HepG2 (cell line): ENCODE data around the gene OVCH1. TPM values are rescaled to one million over a fixed set of nuclear protein-coding genes. Genes with fewer than 3 reads are reported as not detected.
"Not testable (repeated sequence)": the region's sequence is repeated elsewhere in the genome, so short reads cannot be mapped to it uniquely, and the experiment has no call there.

Experiments used
- ATAC-seq: fragments of 200-7000 bp; cut with Tn5 transposase; 3 replicates; pipeline ENCODE4 v1.9.1; 2020; ENCODE audit warnings: mild to moderate bottlenecking, moderate library complexity
- BruUV-seq: library from RNA; stranded (reverse); fragments of 400-500 nt; replicated peaks from 2 replicates; lab custom pipeline; 2021; lab: Mats Ljungman, UMichigan
- CTCF ChIA-PET: fragments of 300-600 bp; formaldehyde crosslinking; extraction: SDS; loops from one replicate; lab custom pipeline; 2021; ENCODE audit warnings: low total read pairs, inconsistent platforms, low intra/inter-chr PET ratio; lab: Yijun Ruan, JAX
- POLR2A ChIA-PET: fragments of 350-600 bp; sonication (Branson Sonifier 250); formaldehyde crosslinking; loops from one replicate; lab custom pipeline; 2020; ENCODE audit warnings: antibody characterized with exemption, inconsistent platforms; lab: Yijun Ruan, JAX
- DNase-seq: peaks from one replicate; pipeline ENCODE4 v3.0.0-alpha.2; 2015; ENCODE audit warnings: low spot score
- FAIRE-seq: peaks from 3 replicates; lab custom pipeline; 2011; peaks lifted over from hg19 to GRCh38; lab: Jason Lieb, UNC
- H2AFZ ChIP-seq: one replicate; pipeline ENCODE4 v1.6.1; 2011; ENCODE audit warnings: low read length, inconsistent platforms
- H3K27ac ChIP-seq: fragments of 300-600 bp; 3 replicates; pipeline ENCODE4 v1.8.0; 2011; ENCODE audit warnings: mixed run types, mild to moderate bottlenecking, mixed read lengths, low read length, inconsistent platforms; ENCODE audit not compliant: insufficient read depth; ENCODE audit errors: extremely low read length
- H3K27me3 ChIP-seq, 2 experiments: fragments of 200-600 bp in 1 of 2; 2 replicates in 1 of 2; 3 replicates in 1 of 2; pipeline versions ENCODE4 v1.6.0 to v1.8.0; 2011; ENCODE audit warnings: low read length in 2 of 2, mild to moderate bottlenecking in 2 of 2, moderate library complexity in 2 of 2, inconsistent platforms in 1 of 2; ENCODE audit not compliant: insufficient read depth in 2 of 2, control insufficient read depth in 1 of 2
- H3K36me3 ChIP-seq, 2 experiments: fragments of 200-600 bp in 1 of 2; replicated peaks in 1 of 2; 2 replicates in 1 of 2; 3 replicates in 1 of 2; pipeline versions ENCODE4 v1.5.1 to v1.8.0; 2011; ENCODE audit warnings: low read length in 2 of 2, inconsistent platforms in 1 of 2; ENCODE audit not compliant: insufficient read depth in 2 of 2, control insufficient read depth in 1 of 2
- H3K4me1 ChIP-seq: 2 replicates; pipeline ENCODE4 v1.5.1; 2012; ENCODE audit warnings: low read length, inconsistent platforms; ENCODE audit not compliant: insufficient read depth
- H3K4me2 ChIP-seq: 2 replicates; pipeline ENCODE4 v1.6.0; 2011; ENCODE audit warnings: low read depth, low read length, inconsistent platforms
- H3K4me3 ChIP-seq, 3 experiments: fragments of 200-600 bp in 1 of 3; sonication (generic), shearing (Covaris generic) in 1 of 3; replicated peaks in 1 of 3; 2 replicates each; pipeline ENCODE4 v1.5.1; 2011 to 2016; ENCODE audit warnings: low read length in 3 of 3, inconsistent platforms in 2 of 3, low read depth in 2 of 3, mild to moderate bottlenecking in 2 of 3, control low read depth in 1 of 3, mixed read lengths in 1 of 3; ENCODE audit not compliant: insufficient read depth in 1 of 3
- H3K79me2 ChIP-seq: one replicate; pipeline ENCODE4 v1.6.1; 2011; ENCODE audit warnings: low read length, inconsistent platforms; ENCODE audit not compliant: insufficient read depth
- H3K9ac ChIP-seq: 2 replicates; pipeline ENCODE4 v1.6.0; 2011; ENCODE audit warnings: mild to moderate bottlenecking, low read depth, low read length, inconsistent platforms; ENCODE audit not compliant: insufficient read depth
- H3K9me3 ChIP-seq: 2 replicates; pipeline ENCODE4 v1.5.1; 2012; ENCODE audit warnings: mild to moderate bottlenecking, low read length
- H4K20me1 ChIP-seq: 2 replicates; pipeline ENCODE4 v1.6.0; 2011; ENCODE audit warnings: inconsistent platforms, mild to moderate bottlenecking, low read length, moderate library complexity; ENCODE audit not compliant: insufficient read depth
- DPF2 ChIP-seq: sonication (generic); formaldehyde crosslinking; IDR thresholded peaks from 2 replicates; pipeline ENCODE4 v1.4.0; 2020; ENCODE audit warnings: mild to moderate bottlenecking, low read depth, missing genetic modification reagents, borderline replicate concordance
- ETV5 ChIP-seq: IDR thresholded peaks from 2 replicates; pipeline ENCODE4 v1.6.1; 2018; ENCODE audit warnings: missing biosample characterization, missing genetic modification reagents, inconsistent platforms, borderline replicate concordance
- FOSL2 ChIP-seq: sonication (generic); formaldehyde crosslinking; IDR thresholded peaks from 2 replicates; pipeline ENCODE4 v1.4.0; 2020; ENCODE audit warnings: missing genetic modification reagents
- FOXA3 ChIP-seq: IDR thresholded peaks from 2 replicates; pipeline ENCODE4 v1.6.1; 2016; ENCODE audit warnings: missing genetic modification reagents, missing compliant biosample characterization
- SAP130 ChIP-seq: IDR thresholded peaks from 2 replicates; pipeline ENCODE4 v1.6.1; 2016; ENCODE audit warnings: low read depth
- SNAI1 ChIP-seq: sonication (generic); formaldehyde crosslinking; IDR thresholded peaks from 2 replicates; pipeline ENCODE4 v1.5.0; 2020; ENCODE audit warnings: mild to moderate bottlenecking, missing genetic modification reagents, borderline replicate concordance
- SOX13 ChIP-seq, 3 experiments: fragments of 450-650 bp in 1 of 3; sonication (generic) in 1 of 3; formaldehyde crosslinking in 1 of 3; IDR thresholded peaks in 2 of 3; conservative IDR thresholded peaks in 1 of 3; 2 replicates each; pipeline versions ENCODE4 v1.5.0 to v1.6.1; 2016 to 2020; ENCODE audit warnings: antibody characterized with exemption in 1 of 3, mild to moderate bottlenecking in 1 of 3, missing compliant biosample characterization in 1 of 3, missing genetic modification reagents in 1 of 3, moderate library complexity in 1 of 3
- SOX5 ChIP-seq: IDR thresholded peaks from 2 replicates; pipeline ENCODE4 v1.6.1; 2016; ENCODE audit warnings: borderline replicate concordance
- ZNF572 ChIP-seq: sonication (generic); formaldehyde crosslinking; IDR thresholded peaks from 2 replicates; pipeline ENCODE4 v1.5.1; 2020; ENCODE audit warnings: mild to moderate bottlenecking, missing genetic modification reagents
- WGBS: methylation state at CpG from one replicate; pipeline ENCODE4 v1.1.6; 2017; ENCODE audit warnings: low lambda C conversion rate; 5-methylcytosine and 5-hydroxymethylcytosine counted together
- in situ Hi-C: cut with HindIII; loops from 2 replicates; pipeline ENCODE4 v1.10.0; 2017; ENCODE audit warnings: low pct_unique_long_range_greater_than_20kb; ENCODE audit not compliant: extremely low pct_ligation_motif_present
- intact Hi-C: fragments of 100-400 bp; cut with micrococcal nuclease; formaldehyde crosslinking; loops from one replicate; pipeline ENCODE4 v1.10.0; 2022; ENCODE audit not compliant: unreplicated experiment
- polyA plus RNA-seq, 8 experiments: library from polyadenylated mRNA; depleted of rRNA in 3 of 8; stranded (reverse) in 7 of 8; unstranded in 1 of 8; fragments of >200 nt; fragmentation: Illumina TruSeq in 4 of 8; extraction: Trizol in 4 of 8; gene quantifications; 2 replicates each; pipeline versions ENCODE4 v1.2.1 to v1.2.3, GENCODE V29; 2011 to 2016; ENCODE audit warnings: low read depth in 4 of 8, missing spikeins in 1 of 8, mixed read lengths in 1 of 8; ENCODE audit not compliant: insufficient read depth in 1 of 8
- total RNA-seq, 5 experiments: library from RNA; depleted of rRNA; stranded (reverse); fragments of >200 nt; fragmentation: Illumina TruSeq; extraction: Trizol; gene quantifications; 2 replicates each; pipeline ENCODE4 v1.2.3, GENCODE V29; 2016; ENCODE audit warnings: low read depth in 1 of 5
- TF ChIP-seq, protein P1 (sequence below): IDR thresholded peaks from 2 replicates; pipeline ENCODE4 v1.6.1; 2016; ENCODE audit warnings: low read depth
- TF ChIP-seq, protein P2 (sequence below): sonication (generic); formaldehyde crosslinking; IDR thresholded peaks from 2 replicates; pipeline ENCODE4 v1.4.0; 2020; ENCODE audit warnings: missing genetic modification reagents, borderline replicate concordance

OVCH1 gene
- total and polyA plus RNA-seq, 2 of the 13 experiments (the other 11 are each of a cell fraction or from before 2014, with no cell fraction given) = not detected

DNA sequence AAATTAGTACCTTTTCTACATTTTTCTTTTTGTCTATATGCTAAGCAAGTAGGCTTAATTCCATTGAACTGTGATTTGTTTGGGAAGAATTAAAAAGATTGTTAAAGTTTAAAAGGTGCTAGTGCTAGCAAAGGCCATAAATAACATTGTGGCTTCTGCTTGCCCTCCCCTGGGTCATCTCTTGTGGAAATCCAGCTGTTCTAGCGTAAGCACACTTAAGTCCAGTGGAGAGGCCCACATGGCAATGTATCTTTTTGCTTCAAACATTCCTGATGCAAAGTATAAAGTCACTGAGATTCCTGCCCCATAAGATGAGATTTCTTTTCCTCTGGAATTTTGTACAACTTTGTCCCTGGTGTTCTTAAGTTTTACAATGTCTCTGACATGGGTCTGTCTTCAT, 102.1 kb downstream of the OVCH1 start:
- Histone ChIP-seq H2AFZ (no peak overlapping the region), H3K4me2 (no peak overlapping the region), H3K27ac (no peak overlapping the region), H3K4me1 (peaks cover 9% of the 10 kb centered on the region; the same call in 1 of the 2 replicates), H4K20me1 (no peaks in the 10 kb centered on the region), H3K4me3 (no peak overlapping the region), H3K79me2 (no peaks in the 10 kb centered on the region), H3K27me3 (no peaks in the 10 kb centered on the region), H3K9ac (no peak overlapping the region), H3K9me3 (no peaks in the 10 kb centered on the region), H3K36me3 (no peaks in the 10 kb centered on the region)
- in situ Hi-C loops (no loop called here), intact Hi-C loops (no loop called here)
- TF ChIP-seq DPF2 (CRISPR knock-in tag) (no peak), ZNF572 (no peak), SNAI1 (CRISPR knock-in tag) (no peak)
- FAIRE-seq (no peak), DNase-seq (no peak), ATAC-seq (no peak)
- CTCF ChIA-PET = no interaction called here
- no TSS peak for BruUV-seq
- WGBS = 36% methylated on average over 1 of the region's 1 CpG
- POLR2A ChIA-PET = no interaction called here

DNA sequence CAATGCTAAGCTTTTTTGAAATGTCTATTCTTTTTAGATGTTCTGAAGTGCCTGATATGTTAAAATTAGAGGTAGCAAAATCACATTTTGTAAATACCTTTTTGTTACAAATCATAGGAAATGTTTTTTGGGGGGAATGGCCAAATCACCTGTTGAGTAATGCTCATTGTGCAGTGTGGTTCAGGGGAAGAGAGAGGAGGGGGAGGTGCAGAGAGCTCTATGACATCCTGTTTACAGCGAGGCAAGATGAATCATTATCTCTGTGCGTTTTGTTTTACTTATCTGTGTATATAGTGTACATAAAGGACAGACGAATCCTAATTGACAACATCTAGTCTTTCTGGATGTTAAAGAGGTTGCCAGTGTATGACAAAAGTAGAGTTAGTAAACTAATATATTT, 107.1 kb downstream of the OVCH1 start:
- 0% methylated on average over 3 of the region's 3 CpGs for WGBS
- CTCF ChIA-PET; H3K9ac ChIP-seq; H3K4me2 ChIP-seq; H3K9me3 ChIP-seq; H3K36me3 ChIP-seq; in situ Hi-C loops; intact Hi-C loops; BruUV-seq; H4K20me1 ChIP-seq; ATAC-seq; H2AFZ ChIP-seq; FAIRE-seq; H3K27me3 ChIP-seq; POLR2A ChIA-PET; H3K4me3 ChIP-seq; H3K27ac ChIP-seq; H3K79me2 ChIP-seq; TF ChIP-seq SOX13 (IDR thresholded peaks at IDR 0.05): not testable (repeated sequence)
- H3K4me1 ChIP-seq = peaks cover 14% of the 10 kb centered on the region; the same call in 1 of the 2 replicates
- DNase-seq = peak; percentile 12
- TF ChIP-seq SOX13 (CRISPR knock-in tag; conservative IDR thresholded peaks at IDR 0.05 in 1 of 2, IDR thresholded peaks at IDR 0.05 in 1 of 2) = peak in 1 of 2 experiments; percentile 29; a peak in 1 of 4 replicates
- TF ChIP-seq SAP130 (CRISPR knock-in tag) = 0 out of 2 replicates have a peak, but pooled peaks have one; percentile 32
- TF ChIP-seq, protein P1, sequence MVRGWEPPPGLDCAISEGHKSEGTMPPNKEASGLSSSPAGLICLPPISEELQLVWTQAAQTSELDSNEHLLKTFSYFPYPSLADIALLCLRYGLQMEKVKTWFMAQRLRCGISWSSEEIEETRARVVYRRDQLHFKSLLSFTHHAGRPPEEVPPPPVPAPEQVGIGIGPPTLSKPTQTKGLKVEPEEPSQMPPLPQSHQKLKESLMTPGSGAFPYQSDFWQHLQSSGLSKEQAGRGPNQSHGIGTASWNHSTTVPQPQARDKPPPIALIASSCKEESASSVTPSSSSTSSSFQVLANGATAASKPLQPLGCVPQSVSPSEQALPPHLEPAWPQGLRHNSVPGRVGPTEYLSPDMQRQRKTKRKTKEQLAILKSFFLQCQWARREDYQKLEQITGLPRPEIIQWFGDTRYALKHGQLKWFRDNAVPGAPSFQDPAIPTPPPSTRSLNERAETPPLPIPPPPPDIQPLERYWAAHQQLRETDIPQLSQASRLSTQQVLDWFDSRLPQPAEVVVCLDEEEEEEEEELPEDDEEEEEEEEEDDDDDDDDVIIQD = peak; percentile 25; the same call in 1 of the 2 replicates
- peak; percentile 55 for TF ChIP-seq FOXA3
- TF ChIP-seq ETV5 (CRISPR knock-in tag) = peak; percentile 37; the same call in 1 of the 2 replicates
- peak; percentile 64 for TF ChIP-seq FOSL2 (CRISPR knock-in tag)
- TF ChIP-seq SOX5 (CRISPR knock-in tag) = peak; percentile 48; the same call in 1 of the 2 replicates
- TF ChIP-seq, protein P2, sequence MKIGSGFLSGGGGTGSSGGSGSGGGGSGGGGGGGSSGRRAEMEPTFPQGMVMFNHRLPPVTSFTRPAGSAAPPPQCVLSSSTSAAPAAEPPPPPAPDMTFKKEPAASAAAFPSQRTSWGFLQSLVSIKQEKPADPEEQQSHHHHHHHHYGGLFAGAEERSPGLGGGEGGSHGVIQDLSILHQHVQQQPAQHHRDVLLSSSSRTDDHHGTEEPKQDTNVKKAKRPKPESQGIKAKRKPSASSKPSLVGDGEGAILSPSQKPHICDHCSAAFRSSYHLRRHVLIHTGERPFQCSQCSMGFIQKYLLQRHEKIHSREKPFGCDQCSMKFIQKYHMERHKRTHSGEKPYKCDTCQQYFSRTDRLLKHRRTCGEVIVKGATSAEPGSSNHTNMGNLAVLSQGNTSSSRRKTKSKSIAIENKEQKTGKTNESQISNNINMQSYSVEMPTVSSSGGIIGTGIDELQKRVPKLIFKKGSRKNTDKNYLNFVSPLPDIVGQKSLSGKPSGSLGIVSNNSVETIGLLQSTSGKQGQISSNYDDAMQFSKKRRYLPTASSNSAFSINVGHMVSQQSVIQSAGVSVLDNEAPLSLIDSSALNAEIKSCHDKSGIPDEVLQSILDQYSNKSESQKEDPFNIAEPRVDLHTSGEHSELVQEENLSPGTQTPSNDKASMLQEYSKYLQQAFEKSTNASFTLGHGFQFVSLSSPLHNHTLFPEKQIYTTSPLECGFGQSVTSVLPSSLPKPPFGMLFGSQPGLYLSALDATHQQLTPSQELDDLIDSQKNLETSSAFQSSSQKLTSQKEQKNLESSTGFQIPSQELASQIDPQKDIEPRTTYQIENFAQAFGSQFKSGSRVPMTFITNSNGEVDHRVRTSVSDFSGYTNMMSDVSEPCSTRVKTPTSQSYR (CRISPR knock-in tag) = peak; percentile 80; the same call in 1 of the 2 replicates
